ENCODE data around the gene XYLT1.

The XYLT1 gene

DNA sequence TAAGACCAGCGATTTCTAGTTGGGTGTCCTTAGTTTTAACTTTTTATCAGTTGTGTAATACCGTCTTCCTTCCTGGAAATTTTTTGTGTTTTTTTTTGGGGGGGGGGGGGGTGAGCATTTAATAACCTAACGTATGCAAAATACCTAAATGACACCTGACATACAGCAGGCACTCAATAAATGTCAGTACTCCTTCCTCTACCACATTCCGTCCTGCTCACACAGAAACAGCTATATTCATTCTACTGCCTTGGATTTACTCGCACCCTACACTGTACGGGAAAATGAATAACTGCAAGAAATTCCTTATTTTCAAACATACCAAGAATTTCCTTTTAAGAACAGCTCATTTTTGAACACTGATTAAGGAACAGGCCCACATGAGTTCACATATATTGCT, 5.3 kb downstream of the XYLT1 start:
- Histone ChIP-seq H3K79me2 (ENCODE audit: control insufficient read depth, low read length) (peaks cover 90% of the 10 kb centered on the region), H3K4me1 (ENCODE audit: control insufficient read depth, low read length) (peaks cover 88% of the 10 kb centered on the region), H3K9me3 (ENCODE audit: control insufficient read depth, insufficient read depth, low read length) (no peaks in the 10 kb centered on the region), H3K36me3 (ENCODE audit: control insufficient read depth, low read length) (peaks cover 32% of the 10 kb centered on the region), H3K27me3 (ENCODE audit: control insufficient read depth, low read length) (no peaks in the 10 kb centered on the region), H4K20me1 (ENCODE audit: control insufficient read depth, insufficient read depth, low read depth, low read length) (no peaks in the 10 kb centered on the region), H3K4me3 (ENCODE audit: low read length) (no peak overlapping the region), H3K27ac (ENCODE audit: low read depth, low read length) (no peak overlapping the region), H3F3A (ENCODE audit: control insufficient read depth, insufficient read depth) (peaks cover 23% of the 10 kb centered on the region), H3K4me2 (ENCODE audit: low read length) (0 out of 2 replicates have a peak overlapping the region, but pooled peaks have one; percentile 20), H3K9me2 (replicated peaks; ENCODE audit: control insufficient read depth, low read length) (no peaks in the 10 kb centered on the region)
- no peak for TF ChIP-seq EZH2phosphoT487 (IDR thresholded peaks at IDR 0.05; ENCODE audit: borderline replicate concordance, low read length)
- TF ChIP-seq, protein P1, sequence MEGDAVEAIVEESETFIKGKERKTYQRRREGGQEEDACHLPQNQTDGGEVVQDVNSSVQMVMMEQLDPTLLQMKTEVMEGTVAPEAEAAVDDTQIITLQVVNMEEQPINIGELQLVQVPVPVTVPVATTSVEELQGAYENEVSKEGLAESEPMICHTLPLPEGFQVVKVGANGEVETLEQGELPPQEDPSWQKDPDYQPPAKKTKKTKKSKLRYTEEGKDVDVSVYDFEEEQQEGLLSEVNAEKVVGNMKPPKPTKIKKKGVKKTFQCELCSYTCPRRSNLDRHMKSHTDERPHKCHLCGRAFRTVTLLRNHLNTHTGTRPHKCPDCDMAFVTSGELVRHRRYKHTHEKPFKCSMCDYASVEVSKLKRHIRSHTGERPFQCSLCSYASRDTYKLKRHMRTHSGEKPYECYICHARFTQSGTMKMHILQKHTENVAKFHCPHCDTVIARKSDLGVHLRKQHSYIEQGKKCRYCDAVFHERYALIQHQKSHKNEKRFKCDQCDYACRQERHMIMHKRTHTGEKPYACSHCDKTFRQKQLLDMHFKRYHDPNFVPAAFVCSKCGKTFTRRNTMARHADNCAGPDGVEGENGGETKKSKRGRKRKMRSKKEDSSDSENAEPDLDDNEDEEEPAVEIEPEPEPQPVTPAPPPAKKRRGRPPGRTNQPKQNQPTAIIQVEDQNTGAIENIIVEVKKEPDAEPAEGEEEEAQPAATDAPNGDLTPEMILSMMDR (IDR thresholded peaks at IDR 0.05; ENCODE audit: low read depth, low read length, poor library complexity, severe bottlenecking): no peak

DNA sequence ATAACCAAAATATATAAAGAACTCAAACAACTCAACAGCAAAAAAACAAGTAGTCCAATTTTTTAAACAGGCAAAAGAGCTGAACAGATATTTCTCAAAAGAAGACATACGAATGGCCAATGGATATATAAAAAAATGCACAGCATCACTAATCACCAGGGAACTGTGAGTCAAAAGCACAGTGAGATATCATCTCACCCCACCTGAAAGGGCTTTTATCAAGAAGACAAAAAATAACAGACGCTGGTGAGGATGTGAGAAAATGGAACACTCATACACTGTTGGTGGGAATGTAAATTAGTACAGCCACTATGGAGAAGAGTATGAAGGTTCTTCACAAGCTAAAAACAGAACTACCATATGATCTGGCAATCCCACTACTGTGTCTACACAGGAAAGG, 7.4 kb downstream of the XYLT1 start:
- Histone ChIP-seq H3K9me3 (ENCODE audit: control insufficient read depth, insufficient read depth, low read length) (no peaks in the 10 kb centered on the region), H3K4me3 (ENCODE audit: low read length) (peak overlapping the region; percentile 79), H3K27ac (ENCODE audit: low read depth, low read length) (peak overlapping the region; percentile 98), H3K27me3 (ENCODE audit: control insufficient read depth, low read length) (no peaks in the 10 kb centered on the region), H3F3A (ENCODE audit: control insufficient read depth, insufficient read depth) (peaks cover 30% of the 10 kb centered on the region), H3K79me2 (ENCODE audit: control insufficient read depth, low read length) (peaks cover 91% of the 10 kb centered on the region), H3K36me3 (ENCODE audit: control insufficient read depth, low read length) (peaks cover 47% of the 10 kb centered on the region), H3K4me1 (ENCODE audit: control insufficient read depth, low read length) (peaks cover 97% of the 10 kb centered on the region), H3K4me2 (ENCODE audit: low read length) (peak overlapping the region; percentile 99), H4K20me1 (ENCODE audit: control insufficient read depth, insufficient read depth, low read depth, low read length) (no peaks in the 10 kb centered on the region), H3K9me2 (replicated peaks; ENCODE audit: control insufficient read depth, low read length) (no peaks in the 10 kb centered on the region)
- TF ChIP-seq EZH2phosphoT487 (IDR thresholded peaks at IDR 0.05; ENCODE audit: borderline replicate concordance, low read length): no peak
- TF ChIP-seq, protein P1 (IDR thresholded peaks at IDR 0.05; ENCODE audit: low read depth, low read length, poor library complexity, severe bottlenecking): no peak

DNA sequence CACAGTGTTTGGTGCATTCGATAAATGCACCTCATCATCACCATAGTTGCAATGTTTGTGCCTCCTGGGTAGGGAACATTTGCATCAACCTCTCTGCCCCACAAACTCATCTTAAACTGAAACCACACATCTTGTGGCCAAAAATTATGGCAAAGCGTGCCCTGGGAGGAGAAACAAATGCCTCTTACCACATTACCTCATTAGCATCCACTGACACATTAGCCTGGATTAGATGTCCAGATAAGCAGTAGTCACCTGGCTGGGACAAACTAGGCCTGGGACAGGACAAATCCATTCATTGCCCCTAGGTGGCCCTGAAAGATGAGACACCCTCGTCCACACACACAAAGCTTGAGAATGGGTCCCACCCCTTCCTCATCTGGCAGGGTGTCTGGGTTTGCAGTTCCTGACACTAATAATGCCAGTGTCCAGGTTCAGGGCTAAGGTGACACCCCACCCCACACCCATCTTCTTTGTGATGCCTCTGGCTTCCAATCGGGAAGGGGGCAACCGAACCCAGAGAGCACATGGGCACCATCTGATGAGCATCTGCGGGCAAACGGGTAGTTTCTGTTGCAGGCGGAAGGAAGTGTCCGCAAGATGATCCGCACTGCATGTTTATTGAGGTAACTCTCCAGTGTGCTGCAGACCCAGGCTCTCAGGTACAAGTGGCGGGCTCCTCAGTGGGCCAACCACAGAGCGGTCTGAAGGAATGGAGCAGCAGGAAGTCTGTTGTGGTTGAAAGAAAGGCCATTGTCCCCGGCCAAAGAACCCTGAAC, 8.6 kb downstream of the XYLT1 start:
- Histone ChIP-seq H3K4me2 (ENCODE audit: low read length) (peak overlapping the region; percentile 99), H4K20me1 (ENCODE audit: control insufficient read depth, insufficient read depth, low read depth, low read length) (no peaks in the 10 kb centered on the region), H3K4me1 (ENCODE audit: control insufficient read depth, low read length) (peaks cover 97% of the 10 kb centered on the region), H3K9me3 (ENCODE audit: control insufficient read depth, insufficient read depth, low read length) (no peaks in the 10 kb centered on the region), H3K79me2 (ENCODE audit: control insufficient read depth, low read length) (peaks cover 91% of the 10 kb centered on the region), H3K36me3 (ENCODE audit: control insufficient read depth, low read length) (peaks cover 53% of the 10 kb centered on the region), H3K27ac (ENCODE audit: low read depth, low read length) (peak overlapping the region; percentile 98), H3F3A (ENCODE audit: control insufficient read depth, insufficient read depth) (peaks cover 28% of the 10 kb centered on the region), H3K9me2 (replicated peaks; ENCODE audit: control insufficient read depth, low read length) (no peaks in the 10 kb centered on the region), H3K4me3 (ENCODE audit: low read length) (peak overlapping the region; percentile 79), H3K27me3 (ENCODE audit: control insufficient read depth, low read length) (no peaks in the 10 kb centered on the region)
- TF ChIP-seq, protein P1 (IDR thresholded peaks at IDR 0.05; ENCODE audit: low read depth, low read length, poor library complexity, severe bottlenecking): peak; percentile 73
- no peak for TF ChIP-seq EZH2phosphoT487 (IDR thresholded peaks at IDR 0.05; ENCODE audit: borderline replicate concordance, low read length)

Measured in DOHH2 (cell line).